Measurements from ENCODE around the gene SPDYE6.
"Not testable (repeated sequence)": the region's sequence is repeated elsewhere in the genome, so short reads cannot be mapped to it uniquely, and the experiment has no call there.

SPDYE6 gene

GRCh38 chr7:102337420-102337819, 18.8 kb downstream of the SPDYE6 start:
- H2AK5ac ChIP-seq (ENCODE audit: low read length, severe bottlenecking); H3K14ac ChIP-seq (ENCODE audit: low read length in 2 of 2); H2BK15ac ChIP-seq (ENCODE audit: low read depth, poor library complexity, severe bottlenecking); H4K8ac ChIP-seq (ENCODE audit: low read length); H3K4ac ChIP-seq (ENCODE audit: low read depth in 1 of 2, low read length in 2 of 2); H3K18ac ChIP-seq (ENCODE audit: low read depth in 1 of 2, low read length in 2 of 2); H3K36me3 ChIP-seq (ENCODE audit: control insufficient read depth in 1 of 2, insufficient read depth in 2 of 2, low read depth in 1 of 2, low read length in 2 of 2); H3K23ac ChIP-seq (ENCODE audit: low read length in 2 of 2); H3K4me1 ChIP-seq (ENCODE audit: control insufficient read depth, insufficient read depth, low read depth, low read length); H3K79me1 ChIP-seq (replicated peaks; ENCODE audit: low read length, poor library complexity, severe bottlenecking); H3K27ac ChIP-seq (ENCODE audit: low read length, poor library complexity, severe bottlenecking); H2BK5ac ChIP-seq (ENCODE audit: low read depth, low read length, poor library complexity, severe bottlenecking); H3K9ac ChIP-seq (ENCODE audit: low read length); H3K9me3 ChIP-seq (ENCODE audit: control insufficient read depth, low read length); H2BK12ac ChIP-seq (ENCODE audit: low read length in 2 of 2); H4K91ac ChIP-seq (ENCODE audit: low read length); DNase-seq; H2AFZ ChIP-seq (ENCODE audit: low read depth, low read length); H2BK120ac ChIP-seq (ENCODE audit: low read depth, low read length); H3K4me2 ChIP-seq (ENCODE audit: low read length, poor library complexity, severe bottlenecking); H3K4me3 ChIP-seq (ENCODE audit: insufficient read depth in 1 of 2, low read depth in 1 of 2, low read length in 2 of 2): not testable (repeated sequence)
- H3K27me3 ChIP-seq (ENCODE audit: control insufficient read depth in 1 of 2, insufficient read depth in 1 of 2, low read length in 2 of 2), result peaks cover 0 to 12% of the 10 kb centered on the region in 2 experiments
- no CpG with 5 or more reads among the region's 4 CpGs for WGBS

- H3K27ac ChIP-seq (ENCODE audit: low read length, poor library complexity, severe bottlenecking); H2BK15ac ChIP-seq (ENCODE audit: low read depth, poor library complexity, severe bottlenecking); H3K23ac ChIP-seq (ENCODE audit: low read length in 2 of 2); H2BK120ac ChIP-seq (ENCODE audit: low read depth, low read length); H3K4me1 ChIP-seq (ENCODE audit: control insufficient read depth, insufficient read depth, low read depth, low read length); H3K4ac ChIP-seq (ENCODE audit: low read depth in 1 of 2, low read length in 2 of 2); H3K9ac ChIP-seq (ENCODE audit: low read length); H2BK5ac ChIP-seq (ENCODE audit: low read depth, low read length, poor library complexity, severe bottlenecking); H2AFZ ChIP-seq (ENCODE audit: low read depth, low read length); H3K9me3 ChIP-seq (ENCODE audit: control insufficient read depth, low read length); H3K18ac ChIP-seq (ENCODE audit: low read depth in 1 of 2, low read length in 2 of 2); H4K91ac ChIP-seq (ENCODE audit: low read length); H3K4me3 ChIP-seq (ENCODE audit: insufficient read depth in 1 of 2, low read depth in 1 of 2, low read length in 2 of 2); H3K79me1 ChIP-seq (replicated peaks; ENCODE audit: low read length, poor library complexity, severe bottlenecking); H2AK5ac ChIP-seq (ENCODE audit: low read length, severe bottlenecking); H3K14ac ChIP-seq (ENCODE audit: low read length in 2 of 2); H3K4me2 ChIP-seq (ENCODE audit: low read length, poor library complexity, severe bottlenecking); H2BK12ac ChIP-seq (ENCODE audit: low read length in 2 of 2); DNase-seq; H4K8ac ChIP-seq (ENCODE audit: low read length); H3K36me3 ChIP-seq (ENCODE audit: control insufficient read depth in 1 of 2, insufficient read depth in 2 of 2, low read depth in 1 of 2, low read length in 2 of 2): not testable (repeated sequence)
- peaks cover 0 to 13% of the 10 kb centered on the region in 2 experiments for H3K27me3 ChIP-seq (ENCODE audit: control insufficient read depth in 1 of 2, insufficient read depth in 1 of 2, low read length in 2 of 2)
- WGBS, result no CpG with 5 or more reads among the region's 8 CpGs
These were observed 19.2 kb downstream of the SPDYE6 start for GRCh38 chr7:102337002-102337401.

GRCh38 chr7:102335574-102335973, 20.7 kb downstream of the SPDYE6 start:
- H3K14ac ChIP-seq (ENCODE audit: low read length in 2 of 2); H3K79me1 ChIP-seq (replicated peaks; ENCODE audit: low read length, poor library complexity, severe bottlenecking); H3K23ac ChIP-seq (ENCODE audit: low read length in 2 of 2); DNase-seq; H2BK120ac ChIP-seq (ENCODE audit: low read depth, low read length); H3K4me3 ChIP-seq (ENCODE audit: insufficient read depth in 1 of 2, low read depth in 1 of 2, low read length in 2 of 2); H3K27ac ChIP-seq (ENCODE audit: low read length, poor library complexity, severe bottlenecking); H2AK5ac ChIP-seq (ENCODE audit: low read length, severe bottlenecking); H3K9ac ChIP-seq (ENCODE audit: low read length); H3K36me3 ChIP-seq (ENCODE audit: control insufficient read depth in 1 of 2, insufficient read depth in 2 of 2, low read depth in 1 of 2, low read length in 2 of 2); H3K4me2 ChIP-seq (ENCODE audit: low read length, poor library complexity, severe bottlenecking); H2BK5ac ChIP-seq (ENCODE audit: low read depth, low read length, poor library complexity, severe bottlenecking); H3K9me3 ChIP-seq (ENCODE audit: control insufficient read depth, low read length); H3K4me1 ChIP-seq (ENCODE audit: control insufficient read depth, insufficient read depth, low read depth, low read length); H3K18ac ChIP-seq (ENCODE audit: low read depth in 1 of 2, low read length in 2 of 2); H4K8ac ChIP-seq (ENCODE audit: low read length); H4K91ac ChIP-seq (ENCODE audit: low read length); H2AFZ ChIP-seq (ENCODE audit: low read depth, low read length); H3K4ac ChIP-seq (ENCODE audit: low read depth in 1 of 2, low read length in 2 of 2); H2BK15ac ChIP-seq (ENCODE audit: low read depth, poor library complexity, severe bottlenecking); H2BK12ac ChIP-seq (ENCODE audit: low read length in 2 of 2): not testable (repeated sequence)
- H3K27me3 ChIP-seq (ENCODE audit: control insufficient read depth in 1 of 2, insufficient read depth in 1 of 2, low read length in 2 of 2), result peaks cover 0 to 27% of the 10 kb centered on the region in 2 experiments
- 99% methylated on average over 4 of the region's 7 CpGs for WGBS

GRCh38 chr7:102330666-102331460, 25.4 kb downstream of the SPDYE6 start:
- H3K4me3 ChIP-seq (ENCODE audit: insufficient read depth in 1 of 2, low read depth in 1 of 2, low read length in 2 of 2); H2BK12ac ChIP-seq (ENCODE audit: low read length in 2 of 2); H3K36me3 ChIP-seq (ENCODE audit: control insufficient read depth in 1 of 2, insufficient read depth in 2 of 2, low read depth in 1 of 2, low read length in 2 of 2); H2BK5ac ChIP-seq (ENCODE audit: low read depth, low read length, poor library complexity, severe bottlenecking); H3K9ac ChIP-seq (ENCODE audit: low read length); H3K4ac ChIP-seq (ENCODE audit: low read depth in 1 of 2, low read length in 2 of 2); H2BK120ac ChIP-seq (ENCODE audit: low read depth, low read length); H3K9me3 ChIP-seq (ENCODE audit: control insufficient read depth, low read length); H2BK15ac ChIP-seq (ENCODE audit: low read depth, poor library complexity, severe bottlenecking); H3K18ac ChIP-seq (ENCODE audit: low read depth in 1 of 2, low read length in 2 of 2); H3K27ac ChIP-seq (ENCODE audit: low read length, poor library complexity, severe bottlenecking); H2AFZ ChIP-seq (ENCODE audit: low read depth, low read length); H3K4me2 ChIP-seq (ENCODE audit: low read length, poor library complexity, severe bottlenecking); H4K91ac ChIP-seq (ENCODE audit: low read length); DNase-seq; H2AK5ac ChIP-seq (ENCODE audit: low read length, severe bottlenecking); H3K23ac ChIP-seq (ENCODE audit: low read length in 2 of 2); H3K4me1 ChIP-seq (ENCODE audit: control insufficient read depth, insufficient read depth, low read depth, low read length); H3K14ac ChIP-seq (ENCODE audit: low read length in 2 of 2); H3K79me1 ChIP-seq (replicated peaks; ENCODE audit: low read length, poor library complexity, severe bottlenecking); H4K8ac ChIP-seq (ENCODE audit: low read length): not testable (repeated sequence)
- peaks cover 0 to 56% of the 10 kb centered on the region in 2 experiments for H3K27me3 ChIP-seq (ENCODE audit: control insufficient read depth in 1 of 2, insufficient read depth in 1 of 2, low read length in 2 of 2)
- 80% methylated on average over 7 of the region's 8 CpGs for WGBS
